T-helper 2 cell treated with Interferon-gamma antibody and Interleukin-4, amounts not matched to agents 100 ng/mL and 5 ng/mL, for 36 hours (primary cell): ENCODE measurements around the gene CDK10. TPM values are rescaled to one million over a fixed set of nuclear protein-coding genes. Genes with fewer than 3 reads are reported as not detected.

ENCODE experiments used
- intact Hi-C: fragments of 100-400 bp; cut with micrococcal nuclease; formaldehyde crosslinking; loops from one replicate; pipeline ENCODE4 v1.15.1; 2023
- total RNA-seq: library from RNA; stranded (reverse); gene quantifications from 2 replicates; pipeline ENCODE4 v1.2.3, GENCODE V29; 2022

CDK10 gene
- total RNA-seq, 1 donor from 2014 or later, result 96.3 TPM

DNA sequence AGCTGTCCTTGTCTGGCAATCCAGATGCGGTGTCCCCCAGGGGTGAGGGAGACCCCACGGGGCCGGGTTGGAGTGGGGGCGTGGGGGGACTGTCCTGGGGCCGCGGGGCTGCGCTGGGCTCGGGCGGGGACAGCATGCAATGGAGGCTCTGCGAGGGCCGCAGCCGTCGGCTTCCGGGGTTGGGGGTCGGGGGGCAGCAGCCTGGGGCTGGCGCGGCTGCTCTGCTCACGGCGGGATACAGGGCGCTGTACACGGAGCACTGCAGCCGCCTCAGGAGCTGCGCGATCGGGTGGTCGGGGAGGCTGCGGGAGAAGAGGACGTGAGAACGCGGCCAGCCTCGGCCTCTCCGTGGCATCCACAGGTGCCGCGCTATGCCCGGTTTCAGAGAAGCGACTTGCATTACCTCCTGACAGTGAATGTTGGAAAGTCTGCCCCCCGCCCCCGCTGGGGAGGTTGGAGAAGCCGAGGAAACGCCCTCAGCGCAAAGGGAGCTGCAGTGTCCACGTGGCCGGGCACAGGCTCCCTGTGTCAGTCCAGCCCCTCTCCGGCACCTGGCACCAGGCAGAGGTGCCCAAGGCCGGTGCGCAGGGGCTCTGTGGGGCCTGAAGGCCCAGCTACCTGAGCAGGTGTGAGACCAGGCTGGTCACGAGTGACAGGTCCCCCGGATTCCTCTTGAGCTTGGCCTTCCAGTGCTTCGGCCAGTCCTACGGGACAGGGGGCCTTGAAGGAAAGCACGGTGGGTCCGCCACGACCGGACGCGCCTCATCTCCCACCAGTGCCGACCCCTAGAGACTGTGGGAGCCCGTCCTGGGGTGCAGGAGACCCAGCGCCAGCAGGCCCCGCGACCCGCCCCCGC is 24.4 kb downstream of the CDK10 start:
- intact Hi-C loops, result loop anchor here (1.0 kb wide), 1 partner anchor 10 kb away; the partner anchor contains the start of gene ZNF276

DNA sequence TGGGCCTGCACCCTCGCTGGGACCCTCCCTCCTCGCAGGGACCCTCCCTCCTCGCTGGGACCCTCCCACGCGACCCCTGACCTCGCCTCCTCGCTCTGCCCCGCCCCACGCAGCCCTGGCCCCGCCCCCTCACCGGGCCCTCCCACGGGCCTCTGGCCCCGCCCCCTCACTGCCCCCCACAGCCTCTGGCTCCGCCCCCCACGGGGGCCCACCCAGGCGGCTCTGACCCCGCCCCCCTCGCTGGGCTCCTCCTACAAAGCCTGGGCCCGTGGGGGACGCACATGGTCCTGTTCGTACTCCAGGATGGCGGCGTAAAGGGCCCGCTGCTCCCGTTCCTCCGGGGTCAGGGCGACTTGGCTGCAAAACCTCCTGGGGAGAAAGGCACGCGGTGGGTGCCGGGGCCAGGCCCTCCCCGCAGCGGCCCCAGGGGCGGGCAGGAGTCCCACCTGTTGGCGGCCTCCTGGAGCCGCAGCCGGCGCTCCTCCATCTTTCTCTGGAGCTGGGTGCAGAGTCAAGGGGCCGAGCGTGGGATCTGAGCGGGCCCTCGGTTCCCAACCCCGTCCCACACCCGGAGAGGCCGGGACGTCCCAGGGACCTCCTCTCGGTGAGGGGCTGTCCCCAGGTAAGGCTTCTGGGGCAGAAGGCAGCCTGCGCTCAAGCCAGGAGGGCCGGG is 25.2 kb downstream of the CDK10 start:
- intact Hi-C loops, result loop anchor here (1.0 kb wide), 1 partner anchor 10 kb away; the partner anchor contains the start of gene ZNF276

GRCh38 chr16:89712274-89712781 is 25.8 kb downstream of the CDK10 start:
- intact Hi-C loops, result no loop called here

GRCh38 chr16:89716493-89716892 is 30.0 kb downstream of the CDK10 start:
- intact Hi-C loops, result no loop called here

DNA sequence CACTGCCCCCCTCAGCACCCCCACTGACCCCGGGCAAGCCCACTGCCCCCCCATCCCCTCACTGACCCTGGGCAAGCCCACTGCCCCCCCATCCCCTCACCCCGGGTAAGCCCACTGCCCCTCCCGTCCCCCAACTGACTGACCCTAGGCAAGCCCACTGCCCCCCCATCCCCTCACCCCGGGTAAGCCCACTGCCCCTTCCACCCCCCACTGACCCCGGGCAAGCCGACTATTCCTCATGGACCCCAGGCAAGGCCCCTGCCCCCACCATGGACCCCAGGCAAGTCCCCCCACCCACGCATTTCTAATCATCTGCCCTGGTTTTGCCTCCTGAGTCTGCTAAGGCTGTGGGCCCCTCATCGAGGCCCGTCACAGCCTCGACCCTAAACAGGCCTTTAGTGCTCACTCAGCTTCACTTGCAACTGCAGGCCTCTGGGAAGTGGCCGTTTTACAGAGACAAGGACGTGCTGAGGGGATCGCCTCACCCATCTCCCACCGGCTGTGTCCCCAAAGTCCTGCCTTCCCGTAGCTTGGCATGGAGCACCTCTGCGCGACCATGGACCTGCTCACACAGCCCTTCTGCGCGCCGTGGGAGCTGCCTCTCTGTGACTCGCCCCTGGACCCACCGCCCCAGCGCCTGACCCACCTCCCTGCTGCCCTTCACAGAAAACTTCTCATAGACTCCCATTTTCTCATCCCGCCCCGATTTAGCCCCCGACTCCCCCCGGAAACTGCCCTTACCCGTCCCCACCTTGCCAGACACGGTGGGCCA is 30.6 kb downstream of the CDK10 start:
- intact Hi-C loops, result no loop called here

DNA sequence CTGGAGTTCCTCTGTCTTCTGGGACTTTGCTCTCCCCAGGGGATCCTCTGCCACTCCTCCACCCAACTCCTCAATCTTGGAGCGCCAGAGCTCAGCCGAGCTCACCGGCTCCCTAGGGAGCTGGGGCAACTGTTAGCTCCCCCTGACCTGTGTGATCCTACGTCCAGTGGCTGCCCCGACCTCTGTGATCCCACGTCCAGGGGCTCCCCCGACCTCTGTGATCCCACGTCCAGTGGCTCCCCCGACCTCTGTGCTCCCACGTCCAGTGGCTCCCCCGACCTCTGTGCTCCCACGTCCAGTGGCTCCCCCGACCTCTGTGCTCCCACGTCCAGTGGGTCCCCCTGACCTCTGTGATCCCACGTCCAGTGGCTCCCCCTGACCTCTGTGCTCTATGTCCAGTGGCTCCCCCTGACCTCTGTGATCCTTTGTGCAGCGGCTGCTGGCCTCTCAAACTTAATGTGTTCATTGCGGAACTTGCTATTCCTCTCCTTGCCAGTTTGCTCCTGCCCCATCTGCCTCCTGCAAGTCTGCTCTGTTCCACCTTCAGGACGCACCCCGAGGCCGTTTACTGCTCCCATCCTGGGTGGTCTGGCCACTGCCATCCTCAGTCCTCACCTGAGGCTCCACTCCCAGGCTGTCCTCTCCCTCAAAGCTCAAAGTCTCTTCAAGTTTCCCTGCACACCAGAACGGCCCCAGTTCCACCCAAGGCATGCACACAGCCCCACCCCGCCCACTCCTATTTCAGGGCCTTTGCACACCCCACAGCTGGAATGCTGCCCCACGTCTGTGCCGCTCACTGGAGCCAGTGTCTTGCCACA is 31.4 kb downstream of the CDK10 start:
- intact Hi-C loops, result no loop called here

GRCh38 chr16:89720551-89720812 is 34.0 kb downstream of the CDK10 start:
- intact Hi-C loops, result loop anchor here (5.0 to 10.0 kb wide), 5 partner anchors 63 to 197 kb away; partner anchors contain the start of genes CHMP1A, FANCA, MC1R and RPL13

- intact Hi-C loops, result loop anchor here (1.0 to 10.0 kb wide), 6 partner anchors 10 to 196 kb away; partner anchors contain the start of genes CHMP1A, FANCA, MC1R and RPL13
Observed at GRCh38 chr16:89720813-89721545, 34.5 kb downstream of the CDK10 start, which contains the start of the genes VPS9D1 and ZNF276. Gene VPS9D1, minus strand, starts transcription at chr16:89720898. Its CDS starts 37 bp downstream, at chr16:89720861. Gene ZNF276, plus strand, starts transcription at chr16:89721537. Its CDS starts 104 bp downstream, at chr16:89721641.

DNA sequence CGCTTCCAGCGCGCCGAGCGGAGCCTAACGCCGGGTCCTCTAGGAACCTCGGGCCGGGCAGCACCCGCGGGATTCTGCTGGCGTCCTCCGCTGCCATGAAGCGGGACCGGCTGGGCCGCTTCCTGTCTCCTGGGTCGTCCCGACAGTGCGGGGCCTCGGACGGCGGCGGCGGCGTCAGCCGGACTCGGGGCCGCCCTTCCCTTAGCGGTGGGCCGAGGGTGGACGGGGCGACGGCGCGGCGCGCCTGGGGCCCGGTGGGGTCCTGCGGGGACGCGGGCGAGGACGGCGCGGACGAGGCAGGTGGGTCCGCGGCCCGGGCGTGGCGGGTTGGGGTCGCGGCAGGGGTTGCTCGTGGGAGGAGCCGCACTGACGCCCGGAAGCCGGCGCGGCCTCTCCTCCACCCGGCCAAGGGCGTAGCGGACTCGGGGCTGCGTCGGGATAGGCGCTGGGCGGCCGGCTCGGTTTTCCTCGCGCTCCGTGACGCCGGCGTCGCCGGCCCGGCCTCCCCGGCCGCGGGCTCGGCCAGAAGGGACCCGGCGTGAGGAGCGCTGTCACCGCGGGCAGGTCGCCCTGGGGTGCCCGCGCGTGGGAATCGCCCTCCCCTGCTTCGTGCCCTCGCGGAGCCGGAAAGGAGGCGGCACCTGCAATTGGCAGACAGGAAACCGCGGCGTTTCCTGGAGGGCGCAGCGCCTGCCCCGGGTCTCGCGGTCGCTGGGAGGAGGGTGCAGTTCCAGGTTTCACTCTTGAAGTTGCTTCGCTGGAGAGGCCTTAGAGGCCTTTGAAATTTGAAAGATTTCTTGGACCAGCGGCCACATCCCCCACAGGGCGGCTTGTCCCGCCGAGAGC is 35.3 kb downstream of the CDK10 start:
- intact Hi-C loops, result loop anchor here (1.0 to 10.0 kb wide), 8 partner anchors 10 to 196 kb away; partner anchors contain the start of genes CHMP1A, FANCA, MC1R and RPL13

GRCh38 chr16:89722392-89723278 is 36.1 kb downstream of the CDK10 start:
- intact Hi-C loops, result loop anchor here (1.0 to 10.0 kb wide), 8 partner anchors 15 to 195 kb away; partner anchors contain the start of genes CHMP1A, FANCA, MC1R and RPL13

DNA sequence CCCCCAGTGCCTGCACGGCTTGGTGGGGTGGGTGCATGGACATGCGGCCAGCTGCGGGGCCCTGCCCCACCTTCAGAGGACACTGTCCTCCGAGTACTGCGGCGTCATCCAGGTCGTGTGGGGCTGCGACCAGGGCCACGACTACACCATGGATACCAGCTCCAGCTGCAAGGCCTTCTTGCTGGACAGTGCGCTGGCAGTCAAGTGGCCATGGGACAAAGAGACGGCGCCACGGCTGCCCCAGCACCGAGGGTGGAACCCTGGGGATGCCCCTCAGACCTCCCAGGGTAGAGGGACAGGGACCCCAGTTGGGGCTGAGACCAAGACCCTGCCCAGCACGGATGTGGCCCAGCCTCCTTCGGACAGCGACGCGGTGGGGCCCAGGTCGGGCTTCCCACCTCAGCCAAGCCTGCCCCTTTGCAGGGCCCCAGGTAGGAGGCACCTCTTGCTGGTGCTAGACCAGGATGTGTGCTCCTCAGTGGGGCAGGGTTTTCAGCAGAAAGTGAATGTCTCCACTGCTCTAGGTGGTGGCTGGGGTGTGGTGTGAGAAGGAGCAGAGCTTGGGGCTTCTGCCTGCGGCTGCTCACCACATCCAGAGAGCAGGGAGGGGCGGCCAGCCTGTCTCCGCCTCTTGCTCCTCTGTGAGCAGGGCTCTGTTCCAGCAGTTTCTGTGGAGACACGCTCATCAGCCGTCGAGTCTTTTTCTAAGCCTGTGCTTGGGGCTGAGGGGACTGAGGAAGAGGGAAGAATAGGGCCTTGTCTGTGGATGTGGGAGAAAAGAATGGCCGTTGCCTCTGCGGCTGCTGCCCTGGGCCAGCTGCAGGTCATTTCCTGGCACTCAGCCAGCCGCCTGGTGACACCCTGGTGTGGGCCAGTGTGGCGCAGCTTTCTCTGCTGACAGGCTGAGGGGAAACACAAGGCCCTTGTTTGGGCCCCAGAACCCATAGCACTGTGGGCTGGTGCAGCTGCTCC is 37.1 kb downstream of the CDK10 start:
- intact Hi-C loops, result loop anchor here (1.0 to 10.0 kb wide), 7 partner anchors 23 to 194 kb away; partner anchors contain the start of genes CHMP1A, FANCA, MC1R and RPL13

DNA sequence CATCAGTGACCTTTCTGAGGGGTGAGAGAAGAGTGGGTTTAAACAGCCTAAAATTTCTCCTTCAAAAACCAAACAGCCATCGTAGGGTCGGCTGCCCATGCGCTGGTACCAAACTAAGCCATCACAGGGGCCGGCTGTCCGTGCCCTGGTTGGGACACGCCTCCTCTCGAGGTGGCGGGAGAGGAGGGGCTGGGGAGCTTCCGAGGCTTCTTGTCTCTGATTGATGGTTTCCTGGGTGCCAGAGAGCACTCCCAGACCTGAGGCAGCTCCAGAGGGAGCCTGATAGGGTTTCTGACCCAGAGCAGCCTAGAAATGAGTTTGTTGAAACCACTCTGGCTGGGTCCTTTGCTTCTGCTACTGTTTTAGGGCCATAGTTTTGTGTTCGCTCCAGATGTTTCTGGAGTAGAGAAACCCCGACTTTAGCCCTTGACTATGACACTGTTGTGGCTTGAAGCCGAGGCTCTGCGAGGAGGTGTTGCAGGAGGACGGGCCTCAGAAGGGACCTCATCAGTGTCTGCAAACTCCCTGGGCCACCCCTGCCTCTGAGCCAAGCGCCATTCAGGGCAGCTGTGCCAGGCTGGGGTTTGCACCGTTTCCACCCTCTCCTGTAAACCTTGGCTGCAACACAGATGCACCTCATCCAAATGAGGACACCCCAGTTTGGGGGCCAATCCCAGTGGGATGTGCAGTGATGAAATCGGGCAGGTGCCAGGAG is 41.1 kb downstream of the CDK10 start:
- intact Hi-C loops, result loop anchor here (10.0 kb wide), 1 partner anchor 163 kb away; the partner anchor contains the start of gene RPL13

DNA sequence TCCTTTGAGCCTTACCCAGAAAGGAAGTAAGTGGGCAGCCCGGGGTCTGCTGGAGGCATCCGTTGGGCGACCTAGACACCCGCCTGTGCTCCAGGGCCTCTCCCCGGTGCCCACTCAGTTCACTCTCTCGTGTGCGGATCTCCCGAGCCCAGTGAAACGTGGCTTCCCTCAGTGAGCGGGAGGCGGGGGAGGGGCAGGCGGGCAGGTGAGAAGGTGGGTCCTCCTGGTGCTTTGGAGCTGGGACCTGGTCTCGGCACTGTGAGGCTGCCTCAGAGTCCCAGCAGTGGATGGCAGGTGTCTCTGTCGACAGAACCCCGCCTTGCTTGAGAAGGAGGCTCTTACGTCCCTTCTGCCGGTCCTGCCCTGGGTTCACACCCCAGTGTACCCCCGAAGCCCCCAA is 42.8 kb downstream of the CDK10 start:
- intact Hi-C loops, result loop anchor here (10.0 kb wide), 1 partner anchor 164 kb away; the partner anchor contains the start of gene RPL13

GRCh38 chr16:89729863-89730593 is 43.5 kb downstream of the CDK10 start:
- intact Hi-C loops, result loop anchor here (10.0 kb wide), 1 partner anchor 165 kb away; the partner anchor contains the start of gene RPL13
